Fibroblast of skin of back (primary cell): ENCODE measurements around the gene MRAP2.

Experiments used
- DNase-seq: peaks from one replicate; pipeline ENCODE4 v3.0.0-alpha.2; 2013

The MRAP2 gene

GRCh38 chr6:84136364-84137050, 102.9 kb downstream of the MRAP2 start:
- DNase-seq = no peak

GRCh38 chr6:84137051-84137375, 103.4 kb downstream of the MRAP2 start:
- DNase-seq = peak; percentile 83

- no peak for DNase-seq
Measured at GRCh38 chr6:84137989-84138575, 104.5 kb downstream of the MRAP2 start.

DNA sequence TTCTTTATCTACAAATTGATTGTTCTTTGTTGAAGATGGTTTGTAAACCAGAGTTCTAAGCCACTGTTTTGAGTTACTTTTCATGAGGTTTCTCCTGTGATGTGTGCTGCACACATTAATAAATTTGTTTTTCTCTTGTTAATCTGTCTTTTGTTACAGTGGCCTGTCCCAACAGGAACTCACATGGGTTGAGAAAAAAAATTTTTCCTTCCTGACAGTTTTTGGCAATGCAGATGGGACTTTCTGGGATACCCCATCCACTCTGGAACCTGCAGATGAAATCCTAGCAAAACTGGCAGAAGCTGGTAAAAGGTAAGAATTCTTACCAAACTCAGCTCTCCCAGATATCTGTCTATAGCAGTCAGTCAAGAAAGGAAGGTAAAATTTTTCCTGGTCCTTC, 105.7 kb downstream of the MRAP2 start:
- no peak for DNase-seq
